GM23248 (cell line): ENCODE measurements around the gene RFTN1. TPM values are rescaled to one million over a fixed set of nuclear protein-coding genes. Genes with fewer than 3 reads are reported as not detected.

ENCODE experiments used
- DNase-seq: peaks from one replicate; pipeline ENCODE4 v3.0.0-alpha.2; 2015
- H2AFZ ChIP-seq: fragments of 200-600 bp; sonication (generic); 2 replicates; pipeline ENCODE4 v1.6.1; 2016; ENCODE audit warnings: antibody characterized with exemption
- H3F3A ChIP-seq: fragments of 200-600 bp; sonication (generic); 2 replicates; pipeline ENCODE4 v1.6.1; 2016; ENCODE audit warnings: mild to moderate bottlenecking, antibody characterized with exemption, mixed run types; ENCODE audit not compliant: insufficient read depth
- H3K27ac ChIP-seq: fragments of 200-600 bp; sonication (generic); 2 replicates; pipeline ENCODE4 v1.5.1; 2016; ENCODE audit warnings: mild to moderate bottlenecking
- H3K27me3 ChIP-seq: fragments of 200-600 bp; sonication (generic); replicated peaks from 2 replicates; pipeline ENCODE4 v1.6.1; 2016; ENCODE audit warnings: mild to moderate bottlenecking; ENCODE audit not compliant: insufficient read depth
- H3K36me3 ChIP-seq: fragments of 200-600 bp; sonication (generic); 2 replicates; pipeline ENCODE4 v1.6.1; 2016; ENCODE audit warnings: low read depth, mild to moderate bottlenecking
- H3K4me1 ChIP-seq: fragments of 200-600 bp; sonication (generic); 2 replicates; pipeline ENCODE4 v1.6.1; 2016; ENCODE audit warnings: mild to moderate bottlenecking; ENCODE audit not compliant: insufficient read depth
- H3K4me2 ChIP-seq: fragments of 200-600 bp; sonication (generic); one replicate; pipeline ENCODE4 v1.6.1; 2016; ENCODE audit warnings: mild to moderate bottlenecking; ENCODE audit not compliant: unreplicated experiment
- H3K4me3 ChIP-seq: fragments of 200-600 bp; sonication (generic); 2 replicates; pipeline ENCODE4 v1.5.1; 2016; ENCODE audit warnings: mild to moderate bottlenecking
- H3K79me2 ChIP-seq: fragments of 200-600 bp; sonication (generic); 2 replicates; pipeline ENCODE4 v1.6.1; 2016; ENCODE audit warnings: mild to moderate bottlenecking; ENCODE audit not compliant: insufficient read depth
- H3K9ac ChIP-seq: fragments of 200-600 bp; sonication (generic); 2 replicates; pipeline ENCODE4 v1.6.1; 2016; ENCODE audit warnings: mild to moderate bottlenecking
- H3K9me2 ChIP-seq: fragments of 200-600 bp; sonication (generic); 2 replicates; pipeline ENCODE4 v1.6.1; 2016; ENCODE audit warnings: mixed run types, mild to moderate bottlenecking, moderate library complexity; ENCODE audit not compliant: insufficient read depth
- H3K9me3 ChIP-seq: fragments of 200-600 bp; sonication (generic); one replicate; pipeline ENCODE4 v1.6.1; 2017; ENCODE audit warnings: low read depth
- H4K20me1 ChIP-seq: fragments of 200-600 bp; sonication (generic); 2 replicates; pipeline ENCODE4 v1.6.0; 2016; ENCODE audit not compliant: insufficient read depth
- EZH2 ChIP-seq: fragments of 200-600 bp; sonication (generic); IDR thresholded peaks from 2 replicates; pipeline ENCODE4 v1.6.1; 2018; ENCODE audit warnings: antibody characterized with exemption, mild to moderate bottlenecking; ENCODE audit not compliant: insufficient read depth, poor library complexity, severe bottlenecking
- EZH2phosphoT487 ChIP-seq: fragments of 200-600 bp; sonication (generic); IDR thresholded peaks from 2 replicates; pipeline ENCODE4 v1.6.1; 2018; ENCODE audit warnings: antibody characterized with exemption, moderate library complexity, mild to moderate bottlenecking, low read depth; ENCODE audit not compliant: insufficient read depth
- WGBS, 2 experiments: methylation state at CpG; one replicate each; pipeline ENCODE4 v1.1.6; 2015 to 2017; ENCODE audit warnings: low lambda C conversion rate in 2 of 2, low coverage in 1 of 2; ENCODE audit errors: missing lambda C conversion rate in 2 of 2; 5-methylcytosine and 5-hydroxymethylcytosine counted together
- in situ Hi-C: fragments of 300-500 bp; cut with MboI; formaldehyde crosslinking; loops from 2 replicates; pipeline ENCODE4 v1.15.0; 2020
- polyA plus RNA-seq: library from polyadenylated mRNA; unstranded; fragments of >200 nt; fragmentation: Nextera tagmentation; extraction: Ambion mirVana; gene quantifications from 2 replicates; pipeline ENCODE4 v1.2.1, GENCODE V29; 2016
- total RNA-seq: library from RNA; depleted of rRNA; stranded (reverse); fragments of >200 nt; shearing (Covaris generic); gene quantifications from 2 replicates; pipeline ENCODE4 v1.2.3, GENCODE V29; 2014

RFTN1 gene
- total and polyA plus RNA-seq, 2 experiments from 2014 or later: 43.1 to 77.7 TPM

- WGBS, 2 experiments: 92 to 95% methylated on average over 3 of the region's 3 CpGs
- peaks cover 4% of the 10 kb centered on the region; the same call in 1 of the 2 replicates for H4K20me1 ChIP-seq
- TF ChIP-seq EZH2 (no peak), EZH2phosphoT487 (no peak)
- H2AFZ ChIP-seq: no peak overlapping the region
- H3K4me3 ChIP-seq: no peak overlapping the region
- no peaks in the 10 kb centered on the region for H3K4me1 ChIP-seq
- H3K9me3 ChIP-seq: no peaks in the 10 kb centered on the region
- no peaks in the 10 kb centered on the region for H3K9me2 ChIP-seq
- no peak for DNase-seq
- H3K9ac ChIP-seq: no peak overlapping the region
- H3F3A ChIP-seq: no peaks in the 10 kb centered on the region
- no peaks in the 10 kb centered on the region for H3K79me2 ChIP-seq
- in situ Hi-C loops: no loop called here
- H3K4me2 ChIP-seq: no peak overlapping the region
- peaks cover 13% of the 10 kb centered on the region; the same call in 1 of the 2 replicates for H3K36me3 ChIP-seq
- no peaks in the 10 kb centered on the region for H3K27me3 ChIP-seq
- H3K27ac ChIP-seq: no peak overlapping the region
Observed at GRCh38 chr3:16320711-16321110, 192.8 kb downstream of the RFTN1 start.

GRCh38 chr3:16319723-16320122 lies 193.8 kb downstream of the RFTN1 start:
- WGBS, 2 experiments: 88 to 95% methylated on average over 4 of the region's 4 CpGs
- no peak overlapping the region for H3K4me3 ChIP-seq
- H3K4me2 ChIP-seq: no peak overlapping the region
- DNase-seq: no peak
- H3K79me2 ChIP-seq: no peaks in the 10 kb centered on the region
- H3F3A ChIP-seq: no peaks in the 10 kb centered on the region
- peaks cover 4% of the 10 kb centered on the region; the same call in 1 of the 2 replicates for H4K20me1 ChIP-seq
- no peak overlapping the region for H3K27ac ChIP-seq
- H3K9me3 ChIP-seq: no peaks in the 10 kb centered on the region
- H2AFZ ChIP-seq: no peak overlapping the region
- H3K4me1 ChIP-seq: no peaks in the 10 kb centered on the region
- H3K9me2 ChIP-seq: no peaks in the 10 kb centered on the region
- H3K36me3 ChIP-seq: peaks cover 19% of the 10 kb centered on the region; the same call in 1 of the 2 replicates
- no peak for TF ChIP-seq EZH2
- no peak for TF ChIP-seq EZH2phosphoT487
- in situ Hi-C loops: no loop called here
- no peaks in the 10 kb centered on the region for H3K27me3 ChIP-seq
- no peak overlapping the region for H3K9ac ChIP-seq

- H3K4me1 ChIP-seq: no peaks in the 10 kb centered on the region
- H3K4me3 ChIP-seq: no peak overlapping the region
- H3K4me2 ChIP-seq: no peak overlapping the region
- H2AFZ ChIP-seq: no peak overlapping the region
- no peaks in the 10 kb centered on the region for H3K9me3 ChIP-seq
- peaks cover 23% of the 10 kb centered on the region; the same call in 1 of the 2 replicates for H3K36me3 ChIP-seq
- no peaks in the 10 kb centered on the region for H3K9me2 ChIP-seq
- H3K27me3 ChIP-seq: no peaks in the 10 kb centered on the region
- TF ChIP-seq EZH2: no peak
- TF ChIP-seq EZH2phosphoT487: no peak
- DNase-seq: no peak
- no peak overlapping the region for H3K9ac ChIP-seq
- peaks cover 4% of the 10 kb centered on the region; the same call in 1 of the 2 replicates for H4K20me1 ChIP-seq
- H3F3A ChIP-seq: no peaks in the 10 kb centered on the region
- in situ Hi-C loops: no loop called here
- H3K79me2 ChIP-seq: no peaks in the 10 kb centered on the region
- WGBS, 2 experiments: 85 to 91% methylated on average over 4 of the region's 4 CpGs
- no peak overlapping the region for H3K27ac ChIP-seq
Observed at GRCh38 chr3:16319307-16319706, 194.2 kb downstream of the RFTN1 start.

GRCh38 chr3:16318176-16318575 lies 195.3 kb downstream of the RFTN1 start:
- Histone ChIP-seq H3K27ac (no peak overlapping the region), H3K9me2 (no peaks in the 10 kb centered on the region), H3K9ac (no peak overlapping the region), H3K79me2 (no peaks in the 10 kb centered on the region), H3K27me3 (no peaks in the 10 kb centered on the region), H3K4me1 (no peaks in the 10 kb centered on the region), H2AFZ (no peak overlapping the region), H3K9me3 (no peaks in the 10 kb centered on the region), H3K4me2 (no peak overlapping the region), H3K4me3 (no peak overlapping the region), H4K20me1 (peaks cover 4% of the 10 kb centered on the region; the same call in 1 of the 2 replicates), H3K36me3 (peaks cover 26% of the 10 kb centered on the region; the same call in 1 of the 2 replicates), H3F3A (peaks cover 5% of the 10 kb centered on the region; the same call in 1 of the 2 replicates)
- DNase-seq: peak; percentile 42
- 92 to 93% methylated on average over 7 of the region's 7 CpGs for WGBS, 2 experiments
- TF ChIP-seq EZH2 (no peak), EZH2phosphoT487 (no peak)
- in situ Hi-C loops: no loop called here

- Histone ChIP-seq H3K4me1 (peaks cover 3% of the 10 kb centered on the region), H3K79me2 (no peaks in the 10 kb centered on the region), H3K4me2 (no peak overlapping the region), H3K27me3 (no peaks in the 10 kb centered on the region), H3K9me3 (no peaks in the 10 kb centered on the region), H2AFZ (no peak overlapping the region), H3K27ac (no peak overlapping the region), H3F3A (peaks cover 11% of the 10 kb centered on the region; the same call in 1 of the 2 replicates), H4K20me1 (peaks cover 4% of the 10 kb centered on the region; the same call in 1 of the 2 replicates), H3K4me3 (no peak overlapping the region), H3K9me2 (no peaks in the 10 kb centered on the region), H3K36me3 (peaks cover 26% of the 10 kb centered on the region; the same call in 1 of the 2 replicates), H3K9ac (no peak overlapping the region)
- WGBS, 2 experiments: 98 to 99% methylated on average over 6 of the region's 6 CpGs
- TF ChIP-seq EZH2: no peak
- no peak for TF ChIP-seq EZH2phosphoT487
- in situ Hi-C loops: no loop called here
- DNase-seq: no peak
Observed at GRCh38 chr3:16317561-16317945, 195.9 kb downstream of the RFTN1 start.
